H1 (cell line): ENCODE results near the gene CDC42EP1. TPM values are rescaled to one million over a fixed set of nuclear protein-coding genes. Genes with fewer than 3 reads are reported as not detected.

Experiments used
- CTCF ChIA-PET: fragments of 300-600 bp; sonication (Branson Sonifier 250); formaldehyde crosslinking; loops from one replicate; lab custom pipeline; 2021; ENCODE audit not compliant: partially characterized antibody; lab: Charles Lee
- POLR2A ChIA-PET: fragments of 300-600 bp; sonication (Branson Sonifier 250); formaldehyde crosslinking; loops from one replicate; lab custom pipeline; 2021; ENCODE audit warnings: inconsistent platforms; ENCODE audit not compliant: partially characterized antibody; lab: Charles Lee
- DNase-seq, 2 experiments: peaks; one replicate each; pipeline versions ENCODE4 v3.0.0 to v3.0.0-alpha.2; 2010 to 2022; ENCODE audit warnings: low spot score in 2 of 2, low read depth in 1 of 2, mixed read lengths in 1 of 2
- FAIRE-seq: peaks from 2 replicates; lab custom pipeline; 2011; peaks lifted over from hg19 to GRCh38; lab: Jason Lieb, UNC
- H2AFZ ChIP-seq: 2 replicates; pipeline ENCODE4 v1.8.1; 2012; ENCODE audit warnings: low read length, inconsistent platforms
- H2AK5ac ChIP-seq: 2 replicates; pipeline ENCODE4 v1.6.1; 2013; ENCODE audit warnings: low read depth, low read length
- H2BK120ac ChIP-seq: replicated peaks from 2 replicates; pipeline ENCODE3; 2013; ENCODE audit warnings: low read depth, low read length, inconsistent platforms
- H2BK12ac ChIP-seq: 2 replicates; pipeline ENCODE4 v1.6.1; 2013; ENCODE audit warnings: low read depth, low read length
- H2BK15ac ChIP-seq: 2 replicates; pipeline ENCODE4 v1.6.1; 2013; ENCODE audit warnings: low read length
- H2BK20ac ChIP-seq: 2 replicates; pipeline ENCODE4 v1.6.1; 2013; ENCODE audit warnings: low read length
- H2BK5ac ChIP-seq: 2 replicates; pipeline ENCODE4 v1.6.1; 2013; ENCODE audit warnings: low read depth, low read length
- H3K14ac ChIP-seq: 2 replicates; pipeline ENCODE4 v1.6.1; 2013; ENCODE audit warnings: inconsistent platforms; ENCODE audit not compliant: insufficient read length
- H3K18ac ChIP-seq: 2 replicates; pipeline ENCODE4 v1.6.1; 2013; ENCODE audit warnings: low read length; ENCODE audit errors: extremely low read depth
- H3K23ac ChIP-seq: 2 replicates; pipeline ENCODE4 v1.6.1; 2013; ENCODE audit warnings: inconsistent platforms; ENCODE audit not compliant: insufficient read length
- H3K23me2 ChIP-seq: 2 replicates; pipeline ENCODE4 v1.6.1; 2013; ENCODE audit warnings: low read depth, low read length
- H3K27ac ChIP-seq: 2 replicates; pipeline ENCODE4 v1.6.1; 2011; ENCODE audit warnings: low read depth, low read length, inconsistent platforms
- H3K27me3 ChIP-seq, 4 experiments: replicated peaks in 1 of 4; 1 replicate in 1 of 4; 2 replicates in 3 of 4; pipeline versions ENCODE4 v1.6.1 to v1.8.1; 2011 to 2013; ENCODE audit warnings: low read length in 3 of 4, mild to moderate bottlenecking in 3 of 4, inconsistent platforms in 2 of 4, mixed read lengths in 2 of 4, moderate library complexity in 1 of 4; ENCODE audit not compliant: control insufficient read depth in 3 of 4, insufficient read depth in 3 of 4; ENCODE audit errors: extremely low read depth in 1 of 4
- H3K36me3 ChIP-seq, 4 experiments: 2 replicates each; pipeline versions ENCODE4 v1.6.1 to v1.8.1; 2011 to 2013; ENCODE audit warnings: mild to moderate bottlenecking in 4 of 4, low read length in 3 of 4, moderate library complexity in 2 of 4, control low read depth in 1 of 4, inconsistent platforms in 1 of 4; ENCODE audit not compliant: insufficient read depth in 4 of 4, control insufficient read depth in 2 of 4
- H3K4ac ChIP-seq: replicated peaks from 2 replicates; pipeline ENCODE3; 2013; ENCODE audit warnings: low read length, low read depth, mixed read lengths, inconsistent platforms; ENCODE audit not compliant: insufficient read length
- H3K4me1 ChIP-seq, 4 experiments: replicated peaks in 1 of 4; 1 replicate in 1 of 4; 2 replicates in 3 of 4; pipeline versions ENCODE4 v1.6.1 to v1.8.1; 2011 to 2013; ENCODE audit warnings: low read length in 3 of 4, inconsistent platforms in 2 of 4, mixed read lengths in 1 of 4; ENCODE audit not compliant: insufficient read depth in 4 of 4, control insufficient read depth in 3 of 4
- H3K4me2 ChIP-seq, 2 experiments: 2 replicates each; pipeline versions ENCODE4 v1.6.1 to v1.8.1; 2011 to 2013; ENCODE audit warnings: low read depth in 2 of 2, low read length in 2 of 2, control low read depth in 1 of 2, inconsistent platforms in 1 of 2, mild to moderate bottlenecking in 1 of 2; ENCODE audit not compliant: insufficient read depth in 1 of 2
- H3K4me3 ChIP-seq, 4 experiments: fragments of 200-600, 300-600 bp in 1 of 4; sonication (generic), shearing (Covaris generic), sonication (Bioruptor Twin) in 1 of 4; 2 replicates each; pipeline versions ENCODE4 v1.5.1 to v1.8.1; 2011 to 2016; ENCODE audit warnings: low read length in 4 of 4, low read depth in 3 of 4, control low read depth in 2 of 4, inconsistent platforms in 2 of 4, mild to moderate bottlenecking in 2 of 4, mixed read lengths in 1 of 4, moderate library complexity in 1 of 4; ENCODE audit not compliant: insufficient read depth in 2 of 4; ENCODE audit errors: extremely low read depth in 1 of 4
- H3K56ac ChIP-seq: replicated peaks from 2 replicates; pipeline ENCODE3; 2013; ENCODE audit warnings: low read depth, mild to moderate bottlenecking, mixed read lengths, low read length, inconsistent platforms; ENCODE audit not compliant: insufficient read length
- H3K79me1 ChIP-seq: 2 replicates; pipeline ENCODE4 v1.6.1; 2013; ENCODE audit warnings: low read depth, low read length, control low read depth
- H3K79me2 ChIP-seq, 2 experiments: 2 replicates each; pipeline versions ENCODE4 v1.6.1 to v1.8.1; 2012 to 2013; ENCODE audit warnings: low read length in 2 of 2, mild to moderate bottlenecking in 2 of 2, inconsistent platforms in 1 of 2; ENCODE audit not compliant: insufficient read depth in 2 of 2, control insufficient read depth in 1 of 2
- H3K9ac ChIP-seq, 4 experiments: replicated peaks in 1 of 4; 1 replicate in 1 of 4; 2 replicates in 3 of 4; pipeline versions ENCODE4 v1.6.1 to v1.8.1; 2011 to 2013; ENCODE audit warnings: low read depth in 3 of 4, low read length in 3 of 4, control low read depth in 2 of 4, mild to moderate bottlenecking in 2 of 4, moderate library complexity in 2 of 4, inconsistent platforms in 1 of 4; ENCODE audit errors: extremely low read depth in 1 of 4
- H3K9me3 ChIP-seq, 2 experiments: 2 replicates each; pipeline versions ENCODE4 v1.6.1 to v1.8.1; 2012 to 2013; ENCODE audit warnings: mild to moderate bottlenecking in 2 of 2, moderate library complexity in 2 of 2, control low read depth in 1 of 2, inconsistent platforms in 1 of 2, low read depth in 1 of 2, low read length in 1 of 2, mixed read lengths in 1 of 2; ENCODE audit not compliant: insufficient read depth in 2 of 2
- H4K20me1 ChIP-seq, 2 experiments: replicated peaks in 1 of 2; 2 replicates each; pipeline versions ENCODE3 to v1.8.1; 2011 to 2013; ENCODE audit warnings: inconsistent platforms in 2 of 2, low read length in 2 of 2, mild to moderate bottlenecking in 1 of 2; ENCODE audit not compliant: insufficient read depth in 2 of 2, control insufficient read depth in 1 of 2
- H4K5ac ChIP-seq: 2 replicates; pipeline ENCODE4 v1.6.1; 2013; ENCODE audit warnings: low read length, low read depth, mixed read lengths, inconsistent platforms; ENCODE audit not compliant: insufficient read length
- H4K8ac ChIP-seq: 2 replicates; pipeline ENCODE4 v1.8.0; 2013; ENCODE audit warnings: mild to moderate bottlenecking, moderate library complexity, low read length, inconsistent platforms; ENCODE audit not compliant: insufficient read depth; ENCODE audit errors: extremely low read depth
- H4K91ac ChIP-seq: replicated peaks from 2 replicates; pipeline ENCODE3; 2013; ENCODE audit warnings: low read length, mixed read lengths, inconsistent platforms; ENCODE audit not compliant: insufficient read length
- CTBP2 ChIP-seq: IDR thresholded peaks from 2 replicates; pipeline ENCODE4 v1.7.0; 2011; ENCODE audit warnings: borderline replicate concordance, mild to moderate bottlenecking, moderate library complexity, mixed read lengths, low read length; ENCODE audit not compliant: insufficient read depth, insufficient read length
- POLR2AphosphoS5 ChIP-seq: IDR thresholded peaks from 2 replicates; pipeline ENCODE4 v1.6.1; 2011; ENCODE audit warnings: low read depth, low read length
- RAD21 ChIP-seq, 2 experiments: IDR thresholded peaks in 1 of 2; conservative IDR thresholded peaks in 1 of 2; 2 replicates each; pipeline ENCODE4 v1.6.1; 2011; ENCODE audit warnings: low read depth in 2 of 2, low read length in 2 of 2, improper control_type of control experiment in 1 of 2, inconsistent platforms in 1 of 2, mild to moderate bottlenecking in 1 of 2, moderate library complexity in 1 of 2
- SIN3A ChIP-seq, 2 experiments: IDR thresholded peaks in 1 of 2; conservative IDR thresholded peaks in 1 of 2; 2 replicates each; pipeline ENCODE4 v1.6.1; 2011 to 2012; ENCODE audit warnings: low read length in 2 of 2, improper control_type of control experiment in 1 of 2, low read depth in 1 of 2, mild to moderate bottlenecking in 1 of 2
- SP4 ChIP-seq: IDR thresholded peaks from 2 replicates; pipeline ENCODE4 v1.6.1; 2012; ENCODE audit warnings: low read length, inconsistent platforms
- ZNF274 ChIP-seq: IDR thresholded peaks from 2 replicates; pipeline ENCODE4 v1.7.0; 2012; ENCODE audit warnings: low read length, borderline replicate concordance; ENCODE audit errors: extremely low read depth
- WGBS, 2 experiments: shearing (Covaris generic) in 1 of 2; methylation state at CpG; one replicate each; pipeline versions ENCODE4 v1.1.6 to v1.1.7; 2013 to 2015; ENCODE audit warnings: low lambda C conversion rate in 2 of 2, mixed read lengths in 2 of 2, inconsistent platforms in 1 of 2, low coverage in 1 of 2, missing lambda C conversion rate in 1 of 2; ENCODE audit not compliant: insufficient replicate concordance in 2 of 2, insufficient coverage in 1 of 2, insufficient read length in 1 of 2; ENCODE audit errors: extremely low coverage in 1 of 2, missing lambda C conversion rate in 1 of 2; 5-methylcytosine and 5-hydroxymethylcytosine counted together
- polyA plus RNA-seq, 7 experiments: library from polyadenylated mRNA; depleted of rRNA in 3 of 7; stranded (reverse) in 5 of 7; unstranded in 2 of 7; fragments of >200 nt in 5 of 7; fragments of 200-250 nt in 2 of 7; gene quantifications; 1 replicate in 5 of 7; 2 replicates in 1 of 7; 4 replicates in 1 of 7; pipeline versions ENCODE4 v1.2.1 to v1.2.3, GENCODE V29; 2011 to 2013; ENCODE audit warnings: missing spikeins in 2 of 7, mixed read lengths in 2 of 7
- total RNA-seq: library from RNA; stranded (reverse); fragmentation: NEBNext Ultra II Directional; extraction: Animal tissue kit (Norgen Biotek cat#: 25700); gene quantifications from 2 replicates; pipeline ENCODE4 v1.2.1, GENCODE V29; 2021

The CDC42EP1 gene
- total and polyA plus RNA-seq, 2 of the 8 experiments (the other 6 are each of a cell fraction or from before 2014, with no cell fraction given), result 8.3 to 11.2 TPM

- ChIA-PET CTCF (interaction anchor here (1.1 to 39.4 kb wide), 6 partner anchors 11 to 86 kb away, joined by 3 to 1347 read pairs (median 4); no protein-coding TSS in a partner anchor), POLR2A (interaction anchor here (0.6 to 3.4 kb wide), 6 partner anchors 9 to 51 kb away, joined by 3 to 23 read pairs (median 3); no protein-coding TSS in a partner anchor)
Measured at GRCh38 chr22:37556710-37557109, 3.6 kb upstream of the CDC42EP1 start.

More at GRCh38 chr22:37556710-37557109, 3.6 kb upstream of the CDC42EP1 start:
- no peaks in the 10 kb centered on the region for H3K79me2 ChIP-seq
- H3K23ac ChIP-seq, result no peak overlapping the region
- no peak overlapping the region for H3K14ac ChIP-seq
- no peaks in the 10 kb centered on the region for H4K20me1 ChIP-seq
- H3K56ac ChIP-seq, result no peak overlapping the region
- peaks cover 6 to 24% (median 16%) of the 10 kb centered on the region in 4 experiments; a peak in 6 of 7 replicates for H3K27me3 ChIP-seq
- H3K9ac ChIP-seq, result no peak overlapping the region
- H3K18ac ChIP-seq, result peak overlapping the region; percentile 34; the same call in 1 of the 2 replicates
- H2BK12ac ChIP-seq, result 0 out of 2 replicates have a peak overlapping the region, but pooled peaks have one; percentile 63
- no peak overlapping the region for H4K5ac ChIP-seq
- peak overlapping the region; percentile 86; the same call in 1 of the 2 replicates for H2BK20ac ChIP-seq
- peaks cover 20% of the 10 kb centered on the region for H3K23me2 ChIP-seq
- H3K27ac ChIP-seq, result no peak overlapping the region
- H2BK120ac ChIP-seq, result no peak overlapping the region
- TF ChIP-seq SIN3A (conservative IDR thresholded peaks at IDR 0.05 in 1 of 2, IDR thresholded peaks at IDR 0.05 in 1 of 2; ENCODE audit: low read depth in 1 of 2, low read length in 2 of 2), result peak in 1 of 2 experiments; percentile 79; a peak in 2 of 4 replicates
- no peak for TF ChIP-seq ZNF274
- no peak for TF ChIP-seq SP4
- no peak for TF ChIP-seq POLR2AphosphoS5
- TF ChIP-seq CTBP2, result no peak
- 0 out of 4 replicates have a peak, but pooled peaks of 1 of the 2 experiments have one; percentile 1 for TF ChIP-seq RAD21 (IDR thresholded peaks at IDR 0.05 in 1 of 2, conservative IDR thresholded peaks at IDR 0.05 in 1 of 2; ENCODE audit: low read depth in 2 of 2, low read length in 2 of 2)
- H2BK5ac ChIP-seq, result peak overlapping the region; percentile 55; the same call in 1 of the 2 replicates
- H3K4me1 ChIP-seq, result peaks cover 5 to 45% (median 22%) of the 10 kb centered on the region in 4 experiments
- no peak overlapping the region for H2AK5ac ChIP-seq
- no peaks in the 10 kb centered on the region for H3K79me1 ChIP-seq
- WGBS, 2 experiments, result 14% methylated on average over 5 of the region's 5 CpGs; no CpG with 5 or more reads in 1 of the 2 experiments
- H3K9me3 ChIP-seq, result no peaks in the 10 kb centered on the region
- peak in 1 of 2 experiments; percentile 61 for DNase-seq
- no peak overlapping the region for H4K91ac ChIP-seq
- H3K4me2 ChIP-seq, result peak overlapping the region; percentile 13 to 63; a peak in 3 of 4 replicates
- H3K36me3 ChIP-seq, result no peaks in the 10 kb centered on the region
- no peak overlapping the region for H2AFZ ChIP-seq
- FAIRE-seq, result no peak
- H4K8ac ChIP-seq, result no peak overlapping the region
- H2BK15ac ChIP-seq, result peak overlapping the region; percentile 100; the same call in 1 of the 2 replicates
- no peak overlapping the region for H3K4ac ChIP-seq
- peak overlapping the region in 1 of 4 experiments; percentile 13; a peak in 2 of 8 replicates for H3K4me3 ChIP-seq
